NCI-H524 (cell line): ENCODE data around the gene CAMK4.
"Not testable (repeated sequence)": the region's sequence is repeated elsewhere in the genome, so short reads cannot be mapped to it uniquely, and the experiment has no call there.

Experiments
- DNase-seq, 2 experiments: peaks; one replicate each; lab custom pipeline; 2025; lab: John Stamatoyannopoulos, UW

The CAMK4 gene

GRCh38 chr5:111383288-111383970 is 159.2 kb downstream of the CAMK4 start:
- no peak for DNase-seq

DNA sequence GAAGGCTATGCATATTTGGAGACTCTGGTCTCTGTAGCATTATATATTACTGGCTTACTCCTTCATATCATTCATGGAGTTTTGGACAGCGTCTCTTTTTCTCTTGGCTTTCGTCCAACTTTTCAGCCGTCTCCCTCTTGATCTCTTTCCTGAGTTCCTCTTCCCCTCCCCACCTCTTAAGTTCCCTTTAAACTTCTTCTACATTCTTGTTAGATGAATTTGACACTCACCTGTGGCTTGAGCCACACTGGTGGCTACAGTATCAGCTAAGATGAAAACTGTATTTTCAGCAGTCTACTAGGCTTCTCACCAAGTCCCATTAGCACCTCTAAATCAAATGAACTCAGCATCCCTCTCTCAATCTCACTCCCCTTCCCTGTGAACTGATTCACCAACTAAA is 160.0 kb downstream of the CAMK4 start:
- no peak for DNase-seq

- DNase-seq: no peak
Observed at GRCh38 chr5:111385051-111385450, 160.9 kb downstream of the CAMK4 start.

DNA sequence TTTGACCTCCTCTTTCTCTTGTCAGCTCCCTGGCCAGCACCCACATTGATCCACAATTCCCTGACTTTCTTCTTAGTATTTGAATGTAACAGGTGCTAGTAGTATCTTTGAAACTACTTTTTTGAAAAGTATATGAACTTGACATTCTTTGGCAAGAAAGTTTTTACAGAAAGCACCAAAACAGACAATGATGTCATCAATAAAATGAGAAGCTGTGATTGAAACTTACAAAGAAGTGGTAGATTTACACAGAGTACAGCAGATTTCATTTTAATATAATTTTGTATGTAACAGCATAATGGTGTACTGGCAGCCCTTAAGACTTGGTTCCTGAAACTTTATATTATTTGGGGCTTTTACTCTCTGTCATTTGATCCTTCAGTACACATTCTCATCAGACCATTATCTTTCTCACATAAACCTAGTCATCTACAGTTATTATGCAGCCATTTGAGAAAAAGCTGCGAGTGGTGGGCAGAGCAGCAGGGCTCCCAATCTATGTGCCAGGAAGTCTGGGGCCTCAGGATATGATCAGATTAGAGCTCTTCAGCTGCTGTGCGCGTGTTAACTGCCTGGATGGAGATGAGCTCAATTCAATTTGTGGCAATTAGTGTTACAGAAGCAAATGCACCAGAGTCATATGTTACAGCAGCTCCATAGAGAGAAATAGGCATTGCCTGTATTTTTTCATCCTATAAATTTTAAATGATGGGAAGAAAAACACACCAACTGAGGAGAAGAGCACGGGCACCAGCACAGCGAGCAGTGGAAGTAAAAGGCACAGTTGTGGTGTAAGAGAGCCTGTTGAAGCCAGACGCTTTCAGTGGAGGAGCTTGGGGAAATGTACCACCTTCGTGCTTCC is 162.0 kb downstream of the CAMK4 start:
- DNase-seq: peak; percentile 40 to 57

GRCh38 chr5:111386832-111387162 is 162.6 kb downstream of the CAMK4 start:
- DNase-seq: peak in 1 of 2 experiments; percentile 55

DNA sequence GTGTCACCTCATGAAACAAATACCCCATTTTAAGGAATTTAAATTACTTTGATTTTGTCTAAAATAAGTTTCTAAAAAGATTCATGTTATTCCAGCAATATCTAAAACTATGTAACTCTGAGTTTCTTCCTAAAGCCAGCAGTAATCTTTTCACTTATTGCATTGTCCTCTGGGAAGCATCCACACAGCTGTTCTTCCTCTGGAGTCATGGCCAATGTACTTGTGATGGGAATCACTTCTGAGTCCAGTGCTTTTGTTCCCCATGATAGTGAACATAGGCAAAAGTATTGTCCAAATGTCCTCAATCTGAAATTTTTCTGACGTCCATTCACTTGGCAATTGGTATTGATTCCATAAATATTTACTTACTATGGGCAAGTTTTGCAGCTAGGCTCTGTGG is 163.2 kb downstream of the CAMK4 start:
- no peak for DNase-seq

GRCh38 chr5:111389390-111390082 is 165.4 kb downstream of the CAMK4 start:
- no peak for DNase-seq

DNA sequence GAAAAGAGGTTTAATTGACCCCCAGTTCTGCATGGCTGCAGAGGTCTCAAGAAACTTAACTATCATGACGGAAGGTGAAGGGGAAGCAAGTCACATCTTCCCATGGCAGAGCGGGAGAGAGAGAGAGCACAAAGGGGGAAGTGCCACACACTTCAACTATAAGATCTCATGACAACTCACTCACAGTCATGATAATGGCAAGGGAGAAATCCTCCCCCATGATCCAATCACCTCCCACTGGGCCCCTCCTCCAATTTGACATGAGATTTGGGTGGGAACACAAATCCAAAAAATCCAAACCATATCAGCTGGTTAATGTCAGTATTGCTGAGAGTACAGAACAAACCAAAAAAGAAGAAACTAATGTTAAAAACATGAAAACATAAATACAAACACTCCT is 168.0 kb downstream of the CAMK4 start:
- DNase-seq: no peak

GRCh38 chr5:111394586-111394985 is 170.4 kb downstream of the CAMK4 start:
- DNase-seq: no peak

DNA sequence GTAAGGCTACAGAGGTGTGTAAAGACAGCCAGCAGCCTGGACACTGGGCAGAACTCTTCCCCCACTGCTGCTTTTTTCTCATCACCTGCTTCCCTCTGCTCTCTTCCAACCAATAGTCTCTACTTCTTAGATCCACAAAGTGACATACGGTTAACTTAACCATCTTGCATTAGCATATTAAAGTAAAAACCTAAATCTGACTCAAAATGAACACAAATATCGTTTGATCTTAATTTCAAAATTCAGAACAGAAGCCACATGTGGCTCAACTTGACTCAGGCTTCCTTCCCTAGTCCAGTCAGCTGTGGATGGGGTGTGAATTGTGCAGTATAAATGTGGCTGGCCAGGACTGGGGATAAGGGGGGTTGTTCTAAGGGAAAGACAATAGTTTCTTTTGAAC is 173.8 kb downstream of the CAMK4 start:
- DNase-seq: no peak

- DNase-seq: no peak
Observed at GRCh38 chr5:111399113-111399512, 174.9 kb downstream of the CAMK4 start.

- DNase-seq: no peak
Observed at GRCh38 chr5:111401906-111402305, 177.7 kb downstream of the CAMK4 start.

DNA sequence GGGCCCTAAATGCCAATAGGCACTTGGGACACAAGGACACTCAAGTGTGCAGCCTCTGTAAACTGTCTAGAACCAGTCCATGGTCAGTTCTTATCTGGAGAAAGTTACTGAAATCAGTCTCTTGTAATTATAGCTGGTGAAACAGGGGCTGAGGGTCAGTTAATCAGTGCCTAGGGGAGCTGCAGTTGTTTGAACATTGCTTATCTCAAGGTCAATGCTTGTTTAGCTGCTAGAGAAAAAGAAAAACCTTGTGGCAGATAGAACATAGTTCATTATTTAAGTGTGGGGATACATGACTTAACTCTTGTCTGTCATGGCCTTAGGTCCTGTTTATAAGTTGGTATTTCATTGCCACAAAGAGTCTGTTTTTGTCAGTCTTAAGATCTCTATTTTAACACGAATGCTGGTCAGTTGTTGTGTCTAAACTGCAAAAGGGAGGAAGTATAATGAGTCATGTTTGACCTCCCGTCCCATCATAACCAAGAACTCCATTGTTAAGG is 180.1 kb downstream of the CAMK4 start:
- DNase-seq: no peak

DNA sequence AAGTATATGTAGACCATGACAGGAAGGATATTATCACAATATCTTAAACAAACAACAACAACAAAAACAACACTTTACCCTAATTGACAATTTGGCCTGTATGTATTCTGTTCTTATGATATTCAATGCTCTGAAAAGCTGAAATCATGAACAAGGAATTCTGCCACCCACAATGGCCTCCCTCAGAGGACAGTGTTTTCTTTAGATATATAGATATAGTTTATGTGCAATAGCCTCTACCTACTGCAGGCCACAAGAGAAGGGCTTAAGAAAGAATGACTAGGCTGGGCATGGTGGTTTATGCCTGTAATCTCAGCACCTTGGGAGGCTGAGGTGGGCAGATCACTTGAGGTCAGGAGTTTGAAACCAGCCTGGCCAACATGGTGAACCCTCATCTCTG is 183.4 kb downstream of the CAMK4 start:
- DNase-seq: no peak

DNA sequence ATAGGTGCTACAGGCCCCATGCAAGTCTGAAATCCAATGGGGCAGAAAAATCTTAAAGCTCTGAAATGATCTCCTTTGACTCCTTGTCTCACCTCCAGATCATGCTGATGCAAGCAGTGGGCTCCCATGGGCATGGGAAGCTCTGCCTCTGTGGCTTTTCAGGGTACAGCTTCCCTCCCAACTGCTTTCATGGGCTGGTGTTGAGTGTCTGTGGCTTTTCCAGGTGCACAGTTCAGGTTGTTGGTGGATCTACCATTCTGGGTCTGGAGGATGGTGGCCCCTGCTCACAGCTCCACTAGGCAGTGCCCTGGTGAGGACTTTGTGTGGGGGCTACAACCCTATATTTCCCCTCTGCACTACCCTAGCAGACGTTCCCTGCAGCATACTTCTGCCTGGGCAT is 184.6 kb downstream of the CAMK4 start:
- no peak for DNase-seq

GRCh38 chr5:111409266-111409665 is 185.1 kb downstream of the CAMK4 start:
- not testable (repeated sequence) for DNase-seq

GRCh38 chr5:111410067-111410466 is 185.9 kb downstream of the CAMK4 start:
- DNase-seq: not testable (repeated sequence)

- no peak for DNase-seq
Observed at GRCh38 chr5:111411301-111411700, 187.1 kb downstream of the CAMK4 start.

DNA sequence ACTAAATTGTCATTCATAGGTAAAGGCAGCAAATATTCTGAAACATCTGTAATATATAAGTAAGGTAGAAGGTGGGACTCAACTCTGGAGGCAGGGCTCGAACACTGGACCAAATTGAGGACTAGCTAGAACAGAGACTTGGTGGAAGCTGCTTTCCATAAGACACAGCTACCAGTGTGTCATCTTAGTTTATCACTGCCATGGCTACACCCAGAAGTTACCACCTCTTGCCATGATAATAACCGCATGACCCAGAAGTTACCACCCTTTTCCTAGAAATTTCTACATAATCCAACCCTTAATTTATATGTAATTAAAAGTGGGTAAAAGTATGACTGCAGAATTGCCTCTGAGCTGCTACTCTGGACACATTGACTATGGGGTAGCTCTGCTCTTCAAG is 188.4 kb downstream of the CAMK4 start:
- DNase-seq: no peak

GRCh38 chr5:111415053-111415452 is 190.9 kb downstream of the CAMK4 start:
- DNase-seq: no peak

- no peak for DNase-seq
Observed at GRCh38 chr5:111422245-111422644, 198.1 kb downstream of the CAMK4 start.
